Body of pancreas (tissue), 4 donors: ENCODE data around the gene SPHK2. TPM values are rescaled to one million over a fixed set of nuclear protein-coding genes. Genes with fewer than 3 reads are reported as not detected.
A peak's percentile ranks its signal among the peaks of the same experiment; 100 is the strongest.

Experiments used
- ATAC-seq: fragments of 150-250 bp; one replicate; pipeline ENCODE4 v1.9.1; 2016
- DNase-seq, 4 donors: peaks; one replicate each; pipeline ENCODE4 v3.0.0-alpha.2; 2019
- H3K27ac ChIP-seq, 4 donors: fragments of 200-600 bp; sonication (generic); 1 replicate in 3 of 4; 2 replicates in 1 of 4; pipeline versions ENCODE4 v1.5.1 to v1.6.1; 2016 to 2019; ENCODE audit warnings: mild to moderate bottlenecking in 1 of 4, mixed read lengths in 1 of 4, moderate library complexity in 1 of 4
- H3K27me3 ChIP-seq, 2 donors: fragments of 200-600 bp; sonication (generic); one replicate each; pipeline ENCODE4 v1.6.0; 2016; ENCODE audit warnings: mild to moderate bottlenecking in 1 of 2
- H3K36me3 ChIP-seq, 2 donors: fragments of 200-600 bp; sonication (generic); replicated peaks in 1 of 2; 2 replicates each; pipeline ENCODE4 v1.5.1; 2016; ENCODE audit warnings: low read depth in 2 of 2; ENCODE audit not compliant: insufficient read depth in 1 of 2
- H3K4me1 ChIP-seq: fragments of 200-600 bp; sonication (generic); one replicate; pipeline ENCODE4 v1.6.0; 2016
- H3K4me3 ChIP-seq, 2 donors: fragments of 200-600 bp; sonication (generic); 1 replicate in 1 of 2; 2 replicates in 1 of 2; pipeline ENCODE4 v1.5.1; 2016 to 2019
- H3K9me3 ChIP-seq, 3 donors: fragments of 200-600 bp; sonication (generic); 1 replicate in 2 of 3; 2 replicates in 1 of 3; pipeline ENCODE4 v1.5.1; 2016
- CTCF ChIP-seq, 7 experiments: fragments of 450-650 bp in 4 of 7; fragments of 200-600 bp in 3 of 7; sonication (generic) in 3 of 7; IDR thresholded peaks; one replicate each; pipeline ENCODE4 v1.5.1; 2016 to 2019; ENCODE audit warnings: antibody characterized with exemption in 7 of 7
- POLR2A ChIP-seq, 3 donors: fragments of 450-650 bp; IDR thresholded peaks; one replicate each; pipeline ENCODE4 v1.6.1; 2016; ENCODE audit warnings: antibody characterized with exemption in 3 of 3, mild to moderate bottlenecking in 2 of 3
- WGBS, 2 donors: methylation state at CpG; one replicate each; pipeline ENCODE4 v1.1.5; 2017; 5-methylcytosine and 5-hydroxymethylcytosine counted together
- intact Hi-C: fragments of 100-400 bp; cut with DNase I; formaldehyde crosslinking; loops from one replicate; pipeline ENCODE4 v1.15.1; 2023
- total RNA-seq, 2 donors: library from RNA; depleted of rRNA; stranded (reverse); fragments of >200 nt; gene quantifications; one replicate each; pipeline ENCODE4 v1.1.0, GENCODE V29; 2016

SPHK2 gene
- total RNA-seq, 2 donors from 2014 or later, result 8.3 to 37.6 TPM

- intact Hi-C loops, result no loop called here
- H3K36me3 ChIP-seq, result peaks cover 12 to 16% of the 10 kb centered on the region in 2 donors
- H3K27ac ChIP-seq, result peak overlapping the region in 1 of 4 donors; percentile 71
- ATAC-seq, result no peak
- peaks cover 34% of the 10 kb centered on the region for H3K4me1 ChIP-seq
- 68 to 76% methylated on average over 7 to 13 of the region's 13 CpGs for WGBS, 2 donors
- no peak for TF ChIP-seq POLR2A (IDR thresholded peaks at IDR 0.05)
- no peak for TF ChIP-seq CTCF (IDR thresholded peaks at IDR 0.05)
- no peak for DNase-seq
- no peak overlapping the region for H3K4me3 ChIP-seq
- no peaks in the 10 kb centered on the region for H3K9me3 ChIP-seq
- H3K27me3 ChIP-seq, result no peaks in the 10 kb centered on the region
Observed at GRCh38 chr19:48613852-48614435, 5.4 kb upstream of the SPHK2 start.

- ATAC-seq (no peak), DNase-seq (peak in 2 of 4 donors; percentile 70 to 75)
- Histone ChIP-seq H3K4me1 (peaks cover 36% of the 10 kb centered on the region), H3K36me3 (peaks cover 12 to 16% of the 10 kb centered on the region in 2 donors), H3K4me3 (no peak within 1 kb of the TSS), H3K27ac (peak within 1 kb of the TSS in 2 of 4 donors; percentile 26 to 71), H3K27me3 (no peaks in the 10 kb centered on the region), H3K9me3 (no peaks in the 10 kb centered on the region)
- peak in 1 of 7 experiments; percentile 24 for TF ChIP-seq CTCF (IDR thresholded peaks at IDR 0.05)
- TF ChIP-seq POLR2A (IDR thresholded peaks at IDR 0.05), result peak in 2 of 3 donors; percentile 25
- intact Hi-C loops, result no loop called here
- WGBS, 2 donors, result 43 to 47% methylated on average over 22 to 31 of the region's 31 CpGs
Observed at GRCh38 chr19:48614436-48615230, 4.7 kb upstream of the SPHK2 start, which contains the start of gene FAM83E. FAM83E (minus strand) TSS chr19:48615076; CDS start chr19:48613372, 1,704 bp downstream.

GRCh38 chr19:48615231-48616040, 3.9 kb upstream of the SPHK2 start:
- intact Hi-C loops, result no loop called here
- 74 to 82% methylated on average over 5 to 17 of the region's 19 CpGs for WGBS, 2 donors
- H3K27ac ChIP-seq, result peak overlapping the region in 2 of 4 donors; percentile 26 to 71
- H3K4me3 ChIP-seq, result no peak overlapping the region
- no peaks in the 10 kb centered on the region for H3K27me3 ChIP-seq
- no peak for DNase-seq
- peaks cover 12 to 16% of the 10 kb centered on the region in 2 donors for H3K36me3 ChIP-seq
- no peak for TF ChIP-seq CTCF (IDR thresholded peaks at IDR 0.05)
- TF ChIP-seq POLR2A (IDR thresholded peaks at IDR 0.05), result no peak
- H3K4me1 ChIP-seq, result peaks cover 37% of the 10 kb centered on the region
- no peak for ATAC-seq
- H3K9me3 ChIP-seq, result no peaks in the 10 kb centered on the region

GRCh38 chr19:48616041-48616436, 3.3 kb upstream of the SPHK2 start:
- DNase-seq (no peak), ATAC-seq (no peak)
- Histone ChIP-seq H3K27me3 (no peaks in the 10 kb centered on the region), H3K4me3 (no peak overlapping the region), H3K9me3 (no peaks in the 10 kb centered on the region), H3K27ac (peak overlapping the region in 1 of 4 donors; percentile 25), H3K4me1 (peaks cover 37% of the 10 kb centered on the region), H3K36me3 (peaks cover 12 to 16% of the 10 kb centered on the region in 2 donors)
- TF ChIP-seq CTCF (IDR thresholded peaks at IDR 0.05) (no peak), POLR2A (IDR thresholded peaks at IDR 0.05) (no peak)
- intact Hi-C loops, result no loop called here
- WGBS, 2 donors, result 84 to 90% methylated on average over 10 to 16 of the region's 16 CpGs
